Germinal center (tissue), 1 donor: ENCODE data around the gene FDPS.
A peak's percentile ranks its signal among the peaks of the same experiment; 100 is the strongest.

Experiments used
- DNase-seq: peaks from one replicate; pipeline ENCODE4 v3.0.0; 2012; ENCODE audit warnings: mixed read lengths, low spot score

The FDPS gene

DNA sequence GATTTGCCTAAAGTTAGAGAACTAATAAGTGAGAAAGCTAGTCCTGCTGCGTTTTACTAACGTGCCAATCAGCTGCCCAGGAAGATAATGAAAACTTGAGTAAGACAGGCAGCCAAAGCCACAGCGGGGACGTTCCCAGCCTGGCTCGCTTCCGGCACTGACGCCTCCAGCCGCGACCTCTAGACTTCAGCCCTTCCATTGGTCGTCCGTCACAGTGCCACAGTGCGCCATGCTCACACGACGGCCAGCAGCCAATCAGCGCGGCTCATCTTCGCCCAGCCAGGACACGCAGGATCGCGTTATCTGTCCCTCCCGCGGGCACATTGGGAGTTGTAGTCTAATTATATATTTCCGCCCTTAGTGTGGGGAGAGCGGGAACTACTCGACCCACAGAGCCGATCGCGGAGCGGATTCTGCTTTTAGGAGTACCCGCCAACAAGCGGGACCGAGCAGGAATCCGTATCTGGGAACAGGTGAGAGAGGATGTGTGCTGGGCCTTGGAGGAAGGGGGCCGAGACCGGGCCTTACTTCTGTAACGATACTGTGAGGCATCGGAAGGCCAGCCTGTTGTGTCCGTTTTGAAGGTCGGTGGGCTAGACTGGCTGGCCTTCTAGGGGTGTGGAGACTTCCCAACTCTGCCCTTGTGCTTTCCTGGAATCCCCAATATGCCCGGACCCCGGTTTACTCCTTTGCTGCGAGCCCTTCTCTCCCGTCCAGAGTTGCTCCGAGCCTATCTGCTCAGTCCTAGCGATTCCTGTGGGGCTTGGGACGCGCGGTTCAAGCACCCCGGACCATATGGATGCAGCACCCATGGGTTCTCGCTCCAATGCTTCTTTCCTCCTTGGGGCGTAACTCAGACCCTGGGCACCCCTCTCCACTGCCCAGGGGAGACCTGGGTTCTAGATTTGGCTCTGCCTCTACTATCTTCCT is at the start of gene FDPS:
Gene FDPS (plus strand): TSS at position 374 of the 930 bp plus-strand sequence. CDS start 924 bp downstream, outside the sequence.
- peak; percentile 98 for DNase-seq

GRCh38 chr1:155260276-155260675 is 48.4 kb upstream of the FDPS start:
- DNase-seq, result no peak

DNA sequence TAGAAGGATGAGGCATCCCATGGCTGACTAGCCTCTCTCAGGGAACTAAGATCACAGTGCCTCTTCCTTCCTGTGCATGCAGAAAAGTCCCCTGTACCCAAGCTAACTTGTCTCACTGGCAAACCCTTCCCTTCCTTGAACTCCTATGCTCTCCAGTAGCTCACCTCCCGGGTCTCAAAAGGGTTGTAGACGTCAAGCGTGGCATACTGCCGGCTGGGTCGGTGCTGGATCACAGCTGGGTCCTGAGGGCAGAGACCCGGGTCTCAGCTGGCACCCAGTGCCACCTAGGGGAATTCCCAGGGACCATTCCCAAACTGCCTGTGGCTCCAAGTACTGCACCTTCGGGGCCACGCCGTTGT is 47.2 kb upstream of the FDPS start:
- peak; percentile 19 for DNase-seq

DNA sequence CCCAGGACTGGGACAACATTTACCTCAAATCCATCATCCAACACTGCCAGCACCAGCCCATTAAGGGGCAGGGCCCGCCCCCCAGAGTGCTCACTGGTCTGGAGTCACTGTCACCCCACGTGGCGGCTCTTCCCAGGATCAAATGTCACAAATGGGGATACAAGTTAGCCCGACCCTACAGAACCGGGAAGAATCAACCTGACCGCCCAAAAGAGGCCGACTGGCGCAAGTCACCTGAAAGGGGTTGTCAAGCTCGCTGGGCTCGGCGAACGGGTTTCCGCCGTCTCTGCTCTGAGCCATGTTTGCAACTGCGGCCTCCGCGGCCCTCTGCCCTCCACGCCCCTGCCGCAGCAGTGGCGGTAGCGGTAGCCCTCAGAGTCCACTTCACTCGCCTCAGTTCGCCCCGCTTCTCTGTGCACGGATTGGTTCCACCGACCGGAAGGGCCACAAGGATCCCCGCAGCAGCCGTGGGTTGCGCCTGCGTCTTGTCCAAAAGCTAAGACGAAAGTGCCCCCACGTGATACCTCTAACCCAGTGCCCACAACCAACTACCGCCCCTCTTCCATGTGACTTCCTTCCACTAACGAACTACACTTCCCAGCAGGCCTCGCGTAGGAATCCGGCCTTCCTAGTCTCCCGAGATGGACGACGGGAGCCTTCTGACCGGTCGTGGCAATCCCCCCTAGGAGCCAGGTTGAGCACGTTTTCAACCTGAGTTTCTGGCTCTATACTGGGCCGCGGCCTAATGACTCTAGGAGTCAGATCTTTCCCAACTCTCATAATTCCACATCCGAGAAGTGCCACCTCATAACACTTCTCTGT is 46.6 kb upstream of the FDPS start, which contains the start of gene SCAMP3:
Gene SCAMP3 (minus strand): TSS at position 509 of the 822 bp plus-strand sequence. CDS start 209 bp downstream, at position 300.
- DNase-seq, result peak; percentile 97

DNA sequence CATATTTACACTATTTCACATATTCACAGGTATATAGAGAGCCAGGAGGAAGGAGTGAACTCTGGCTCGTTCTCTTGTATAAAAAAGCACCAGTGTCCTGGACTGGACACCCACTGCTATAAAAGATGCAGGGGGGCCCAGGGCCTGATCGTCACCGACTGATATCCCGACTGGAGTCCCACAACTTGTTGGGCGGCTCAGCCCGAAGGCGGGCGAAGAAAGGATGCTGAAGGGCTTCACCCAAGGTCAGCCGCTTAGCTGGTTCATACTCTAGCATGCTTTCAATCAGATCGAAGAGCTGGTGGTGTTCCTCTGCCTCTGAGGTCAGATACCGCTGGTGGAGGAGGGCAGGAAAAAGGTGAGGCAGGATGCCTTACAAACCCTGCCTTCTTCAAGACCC is 45.6 kb upstream of the FDPS start:
- no peak for DNase-seq

DNA sequence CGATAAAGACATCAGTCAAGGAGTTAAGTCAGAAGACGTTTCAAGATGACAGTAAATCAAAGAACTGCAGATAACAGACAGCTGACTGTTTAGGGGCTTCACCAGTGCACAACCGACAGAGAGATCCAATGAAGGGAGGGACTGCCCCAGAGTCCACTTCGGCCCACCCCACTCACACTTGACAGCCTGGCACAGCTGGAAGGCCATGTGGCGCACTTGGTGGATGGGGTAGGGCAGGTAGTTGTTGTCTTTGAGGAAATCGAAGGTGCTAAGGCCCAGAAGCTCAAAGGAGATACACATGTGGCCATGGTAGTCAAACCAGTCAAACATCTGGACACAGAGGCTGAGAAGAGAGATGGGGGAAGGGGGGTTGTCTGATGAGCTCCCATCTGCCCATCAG is 42.1 kb upstream of the FDPS start:
- DNase-seq, result no peak

GRCh38 chr1:155267373-155267772 is 41.3 kb upstream of the FDPS start:
- no peak for DNase-seq

DNA sequence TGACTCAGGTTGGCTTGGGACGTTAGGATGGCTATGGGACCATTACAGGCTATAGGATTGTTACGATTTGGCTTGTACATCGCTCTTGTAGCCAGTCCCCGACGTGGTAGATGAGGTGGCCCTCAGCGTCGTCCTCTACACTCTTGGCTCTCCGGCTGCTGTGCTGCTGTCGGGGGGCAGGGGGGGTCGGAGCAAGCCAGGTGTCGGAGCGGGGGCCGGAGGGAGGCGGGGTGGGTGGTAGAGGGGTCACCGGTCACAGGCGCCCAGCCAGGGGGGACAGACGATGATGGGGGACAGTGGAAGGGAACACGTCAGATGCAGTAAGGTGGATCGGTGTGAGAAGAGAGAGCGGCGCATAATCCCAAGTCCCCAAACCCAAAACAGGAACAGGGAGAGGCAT is 40.0 kb upstream of the FDPS start:
- DNase-seq, result no peak

DNA sequence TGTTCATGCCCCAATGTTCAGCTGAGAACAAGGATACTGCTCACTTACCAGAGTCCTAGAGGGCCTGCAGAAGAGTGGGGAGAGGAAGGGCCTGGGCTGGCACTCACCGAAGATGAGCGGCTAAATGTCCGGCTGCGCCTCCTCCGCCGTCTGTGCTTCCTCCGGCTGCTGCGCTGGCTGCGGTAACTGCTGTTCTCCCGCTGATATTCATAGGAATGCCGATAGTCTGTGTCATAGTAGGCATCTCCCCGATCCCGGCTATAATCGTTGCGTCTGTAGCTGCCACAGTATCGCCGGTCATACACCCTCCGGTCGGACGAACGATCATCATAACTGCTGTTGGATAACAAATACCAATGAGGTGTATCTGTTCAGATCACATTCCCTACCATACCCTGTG is 39.3 kb upstream of the FDPS start:
- DNase-seq, result no peak

DNA sequence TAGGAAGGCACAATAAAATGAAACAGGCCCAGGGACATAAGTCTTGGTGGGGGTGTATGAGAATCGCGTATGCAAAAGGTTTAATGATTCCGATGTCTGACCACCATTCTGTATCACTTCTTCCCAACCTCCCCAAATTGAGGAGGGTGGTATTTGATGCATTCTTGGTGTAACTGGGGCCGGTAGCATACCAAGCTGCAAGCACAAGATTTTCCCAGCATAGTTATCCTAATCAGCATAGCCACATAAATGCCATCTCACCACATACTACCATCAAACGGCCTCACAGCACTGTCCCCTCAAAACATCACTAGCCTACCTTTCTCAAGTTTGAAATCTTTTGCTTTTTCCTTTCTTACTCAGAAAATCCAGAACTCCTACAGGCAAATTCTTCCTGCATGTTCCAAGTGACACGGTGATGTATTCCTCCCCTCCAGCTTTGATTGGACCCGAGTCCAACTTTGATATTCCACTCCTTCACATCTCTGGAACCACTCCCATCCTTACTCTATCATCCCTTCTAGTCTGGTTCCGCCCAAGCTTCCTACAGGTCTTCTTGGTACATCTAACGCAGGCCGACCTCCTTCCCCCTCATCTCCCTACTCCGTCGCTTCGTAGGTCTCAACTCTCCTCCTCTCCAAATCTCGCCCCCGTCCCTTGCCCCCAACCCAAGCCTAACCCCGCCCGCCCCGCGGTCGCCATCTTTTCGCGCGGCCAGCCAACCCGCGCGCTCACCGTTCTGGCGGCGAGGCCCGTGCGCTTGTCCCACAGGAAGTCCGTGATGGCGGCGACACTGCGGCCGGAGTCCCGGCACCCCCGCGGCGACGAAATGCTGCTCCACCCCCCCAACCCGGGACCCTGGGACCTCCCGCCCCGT is 36.0 kb upstream of the FDPS start:
- no peak for DNase-seq

- DNase-seq, result peak; percentile 95
These were observed 35.1 kb upstream of the FDPS start, which contains the start of gene CLK2 for GRCh38 chr1:155273343-155274245. Gene CLK2, minus strand, starts transcription at chr1:155273504. Its CDS starts 2,527 bp downstream, at chr1:155270977.

- peak; percentile 96 for DNase-seq
These were observed 31.4 kb upstream of the FDPS start, which contains the start of gene HCN3 for GRCh38 chr1:155277070-155277901. Gene HCN3, plus strand, starts transcription at chr1:155277463. Its CDS starts 128 bp downstream, at chr1:155277591.

- DNase-seq, result peak; percentile 80
These were observed 30.6 kb upstream of the FDPS start for GRCh38 chr1:155277902-155278688.

GRCh38 chr1:155278689-155279160 is 29.9 kb upstream of the FDPS start:
- DNase-seq, result no peak

- no peak for DNase-seq
These were observed 29.4 kb upstream of the FDPS start for GRCh38 chr1:155279268-155279667.

DNA sequence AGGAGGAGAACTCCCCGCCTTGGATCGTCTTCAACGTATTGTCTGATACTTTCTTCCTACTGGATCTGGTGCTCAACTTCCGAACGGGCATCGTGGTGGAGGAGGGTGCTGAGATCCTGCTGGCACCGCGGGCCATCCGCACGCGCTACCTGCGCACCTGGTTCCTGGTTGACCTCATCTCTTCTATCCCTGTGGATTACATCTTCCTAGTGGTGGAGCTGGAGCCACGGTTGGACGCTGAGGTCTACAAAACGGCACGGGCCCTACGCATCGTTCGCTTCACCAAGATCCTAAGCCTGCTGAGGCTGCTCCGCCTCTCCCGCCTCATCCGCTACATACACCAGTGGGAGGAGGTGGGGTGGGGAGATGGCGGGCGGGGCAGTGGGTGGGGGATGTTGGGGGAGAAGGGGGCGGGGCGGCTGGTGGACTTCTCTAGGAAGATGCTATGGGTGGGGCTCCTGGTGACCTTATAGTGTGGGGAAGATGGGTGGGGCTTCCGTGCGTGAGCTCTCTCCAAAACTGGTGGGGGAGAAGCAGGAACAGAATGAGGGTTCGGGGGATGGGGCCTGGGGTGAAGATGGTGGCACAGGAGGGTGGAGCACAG is 26.1 kb upstream of the FDPS start:
- no peak for DNase-seq

DNA sequence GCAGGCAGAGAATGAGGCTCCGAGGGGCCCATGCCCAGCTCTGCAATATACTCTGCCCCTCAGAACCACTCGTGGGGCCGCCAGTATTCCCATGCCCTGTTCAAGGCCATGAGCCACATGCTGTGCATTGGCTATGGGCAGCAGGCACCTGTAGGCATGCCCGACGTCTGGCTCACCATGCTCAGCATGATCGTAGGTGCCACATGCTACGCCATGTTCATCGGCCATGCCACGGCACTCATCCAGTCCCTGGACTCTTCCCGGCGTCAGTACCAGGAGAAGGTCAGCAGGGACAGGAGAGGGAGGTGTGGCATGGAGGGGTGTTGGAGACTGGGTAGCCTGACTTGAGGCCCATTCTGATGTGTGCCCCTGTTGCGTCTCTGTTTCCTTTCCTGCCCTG is 24.2 kb upstream of the FDPS start:
- no peak for DNase-seq

DNA sequence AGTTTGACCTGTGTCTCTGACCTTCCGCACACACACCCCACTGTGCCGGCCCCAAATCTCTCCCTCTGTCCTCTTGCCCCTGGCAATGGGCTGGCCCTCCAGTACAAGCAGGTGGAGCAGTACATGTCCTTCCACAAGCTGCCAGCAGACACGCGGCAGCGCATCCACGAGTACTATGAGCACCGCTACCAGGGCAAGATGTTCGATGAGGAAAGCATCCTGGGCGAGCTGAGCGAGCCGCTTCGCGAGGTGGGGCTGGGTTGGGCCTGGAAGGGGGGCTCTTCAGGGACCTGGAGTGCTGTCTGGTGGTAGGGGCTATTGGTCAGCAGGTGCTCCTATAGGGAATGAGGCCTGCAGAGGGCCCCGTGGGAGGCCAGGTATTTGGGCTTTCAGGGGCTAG is 23.6 kb upstream of the FDPS start:
- no peak for DNase-seq
